HepG2 (cell line): ENCODE measurements around the gene TEX29.

Experiments used
- ATF2 ChIP-seq: sonication (generic); formaldehyde crosslinking; IDR thresholded peaks from 2 replicates; pipeline ENCODE4 v1.4.0; 2020; ENCODE audit warnings: missing genetic modification reagents
- ATF7 ChIP-seq, 2 experiments: fragments of 450-650 bp in 1 of 2; sonication (generic) in 1 of 2; formaldehyde crosslinking in 1 of 2; IDR thresholded peaks; 2 replicates each; pipeline versions ENCODE4 v1.4.0 to v1.6.1; 2016 to 2020; ENCODE audit warnings: antibody characterized with exemption in 1 of 2, mild to moderate bottlenecking in 1 of 2, missing genetic modification reagents in 1 of 2
- EP300 ChIP-seq, 3 experiments: sonication (generic) in 1 of 3; formaldehyde crosslinking in 1 of 3; IDR thresholded peaks; 2 replicates each; pipeline versions ENCODE4 v1.5.1 to v1.6.1; 2011 to 2020; ENCODE audit warnings: low read depth in 2 of 3, low read length in 2 of 3, borderline replicate concordance in 1 of 3, improper control_type of control experiment in 1 of 3, mild to moderate bottlenecking in 1 of 3, missing genetic modification reagents in 1 of 3, moderate library complexity in 1 of 3
- FOXK2 ChIP-seq: fragments of 450-650 bp; IDR thresholded peaks from 2 replicates; pipeline ENCODE4 v1.6.1; 2016
- JUND ChIP-seq: sonication (generic); formaldehyde crosslinking; IDR thresholded peaks from 2 replicates; pipeline ENCODE4 v1.8.0; 2022; ENCODE audit warnings: mild to moderate bottlenecking, missing genetic modification reagents
- POLR2A ChIP-seq, 2 experiments: IDR thresholded peaks; 2 replicates each; pipeline ENCODE4 v1.6.1; 2011; ENCODE audit warnings: low read depth in 2 of 2, low read length in 2 of 2, mild to moderate bottlenecking in 1 of 2, moderate library complexity in 1 of 2; ENCODE audit not compliant: insufficient read depth in 1 of 2
- POLR2AphosphoS5 ChIP-seq: IDR thresholded peaks from 2 replicates; pipeline ENCODE4 v1.6.1; 2012; ENCODE audit warnings: low read depth, low read length
- TBL1XR1 ChIP-seq: fragments of 150-350 bp; IDR thresholded peaks from 2 replicates; pipeline ENCODE4 v1.6.1; 2014; ENCODE audit warnings: borderline replicate concordance, low read length; ENCODE audit not compliant: partially characterized antibody
- TOE1 ChIP-seq: sonication (generic); formaldehyde crosslinking; IDR thresholded peaks from 2 replicates; pipeline ENCODE4 v1.4.0; 2020; ENCODE audit warnings: mild to moderate bottlenecking, missing genetic modification reagents
- ZNF432 ChIP-seq: sonication (generic); formaldehyde crosslinking; IDR thresholded peaks from 2 replicates; pipeline ENCODE4 v1.5.0; 2020; ENCODE audit warnings: missing genetic modification reagents, mild to moderate bottlenecking, borderline replicate concordance
- ZNF484 ChIP-seq: sonication (generic); formaldehyde crosslinking; IDR thresholded peaks from 2 replicates; pipeline ENCODE4 v1.5.1; 2020; ENCODE audit warnings: mild to moderate bottlenecking, low read depth, missing genetic modification reagents, borderline replicate concordance
- ZNF737 ChIP-seq: sonication (generic); formaldehyde crosslinking; IDR thresholded peaks from 2 replicates; pipeline ENCODE4 v1.5.0; 2020; ENCODE audit warnings: missing genetic modification reagents, mild to moderate bottlenecking, borderline replicate concordance
- ZNF775 ChIP-seq: sonication (generic); formaldehyde crosslinking; IDR thresholded peaks from 2 replicates; pipeline ENCODE4 v1.4.0; 2020; ENCODE audit warnings: missing genetic modification reagents, mild to moderate bottlenecking, moderate library complexity, borderline replicate concordance

GRCh38 chr13:111280681-111281585 is 39.5 kb upstream of the TEX29 start:
- TF ChIP-seq TOE1 (CRISPR knock-in tag) (no peak), ZNF484 (no peak), EP300 (IDR thresholded peaks at IDR 0.05; ENCODE audit: low read depth in 2 of 2, low read length in 2 of 2) (no peak), EP300 (CRISPR knock-in tag; IDR thresholded peaks at IDR 0.05; ENCODE audit: borderline replicate concordance) (no peak), TBL1XR1 (no peak), ATF2 (CRISPR knock-in tag) (no peak), ZNF737 (CRISPR knock-in tag) (no peak), POLR2A (IDR thresholded peaks at IDR 0.05; ENCODE audit: insufficient read depth in 1 of 2, low read depth in 2 of 2, low read length in 2 of 2) (no peak), ZNF775 (CRISPR knock-in tag) (no peak), POLR2AphosphoS5 (no peak), ZNF432 (CRISPR knock-in tag) (no peak), ATF7 (IDR thresholded peaks at IDR 0.05) (no peak), ATF7 (CRISPR knock-in tag; IDR thresholded peaks at IDR 0.05) (no peak), FOXK2 (no peak), JUND (CRISPR knock-in tag) (no peak)
